Adrenal gland (tissue), 5 donors: Measurements from ENCODE around the gene FOSL2.

Source experiments
- CTCF ChIP-seq, 6 experiments: fragments of 450-650 bp in 4 of 6; fragments of 200-600 bp in 2 of 6; sonication (generic) in 1 of 6; IDR thresholded peaks; 1 replicate in 5 of 6; 2 replicates in 1 of 6; pipeline versions ENCODE4 v1.5.1 to v1.8.0; 2016 to 2021; ENCODE audit warnings: antibody characterized with exemption in 6 of 6, mild to moderate bottlenecking in 2 of 6, moderate library complexity in 1 of 6
- POLR2A ChIP-seq, 2 donors: fragments of 450-650 bp; IDR thresholded peaks; one replicate each; pipeline ENCODE4 v1.6.1; 2017; ENCODE audit warnings: antibody characterized with exemption in 2 of 2, mild to moderate bottlenecking in 2 of 2, moderate library complexity in 1 of 2
- donor health status: DM: no; HTN: no; CAD: no.

GRCh38 chr2:28387082-28387960, 5.3 kb upstream of the FOSL2 start:
- TF ChIP-seq CTCF (IDR thresholded peaks at IDR 0.05) (no peak), POLR2A (IDR thresholded peaks at IDR 0.05) (no peak)
